Activated CD4-positive, alpha-beta T cell treated with anti-CD3 and anti-CD28 coated beads, Interleukin-10, Interleukin-2, amounts not matched to agents 100 ng/mL and 50 ng/mL, durations not matched to agents 16 hours and 8 hours (primary cell): ENCODE data around the gene SLC41A1.
A peak's percentile ranks its signal among the peaks of the same experiment; 100 is the strongest.

ENCODE experiments used
- DNase-seq: peaks from one replicate; pipeline ENCODE4 v3.0.0-alpha.2; 2020

SLC41A1 gene

DNA sequence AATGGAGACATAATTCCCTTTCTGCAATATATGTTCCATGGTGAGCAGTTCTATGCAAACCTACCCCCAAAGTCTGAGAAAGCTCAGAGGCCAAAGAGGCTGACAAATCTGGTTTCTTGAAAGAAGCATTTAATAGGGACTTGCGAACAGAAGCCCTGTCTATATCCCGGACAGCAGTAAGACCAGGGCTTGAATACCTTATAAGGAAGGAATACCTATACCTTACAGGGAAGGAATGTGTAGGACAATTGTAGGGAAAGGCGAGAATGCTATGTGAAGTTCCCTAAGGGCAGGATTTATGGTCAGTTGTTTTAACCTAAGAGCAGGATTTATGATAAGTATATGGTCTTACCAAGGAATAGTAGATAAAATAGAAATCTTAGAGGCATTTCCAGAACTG lies 5.0 kb upstream of the SLC41A1 start:
- DNase-seq, result no peak

DNA sequence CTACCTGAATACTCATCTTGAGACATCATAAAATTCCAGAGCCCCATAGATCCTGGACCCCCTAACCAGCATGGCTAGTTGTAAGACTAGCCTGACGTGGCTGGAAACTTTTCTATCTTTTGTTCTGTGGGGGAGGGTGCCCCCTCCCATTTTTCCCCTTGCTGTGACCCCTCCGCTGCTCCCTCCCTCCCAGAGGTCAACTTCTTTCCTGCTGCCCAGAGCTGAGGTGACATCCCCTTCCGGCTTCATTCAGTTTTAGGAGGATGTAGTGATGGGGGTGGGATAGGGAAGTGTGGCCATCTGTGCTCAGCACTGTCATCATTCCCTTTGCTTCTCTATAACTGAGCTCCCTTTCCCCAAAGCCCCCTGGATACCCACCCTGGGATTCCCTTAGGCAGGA lies 4.4 kb upstream of the SLC41A1 start:
- DNase-seq, result no peak

DNA sequence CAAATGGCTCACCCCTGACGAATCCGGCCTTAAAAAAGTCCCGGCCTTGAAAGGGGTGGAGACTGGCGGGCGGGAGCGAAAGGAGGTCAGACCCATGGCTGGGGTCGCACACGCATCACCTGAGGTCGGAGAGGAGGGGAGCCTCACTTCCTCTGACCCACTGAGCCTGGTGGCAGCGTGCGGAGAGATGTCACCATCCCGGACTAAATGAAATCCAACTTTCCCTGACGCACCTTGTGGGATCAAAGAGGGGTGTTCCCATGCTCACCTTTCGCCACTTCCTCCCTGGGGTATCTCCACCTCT lies 709 bp upstream of the SLC41A1 start:
- DNase-seq, result peak; percentile 31

DNA sequence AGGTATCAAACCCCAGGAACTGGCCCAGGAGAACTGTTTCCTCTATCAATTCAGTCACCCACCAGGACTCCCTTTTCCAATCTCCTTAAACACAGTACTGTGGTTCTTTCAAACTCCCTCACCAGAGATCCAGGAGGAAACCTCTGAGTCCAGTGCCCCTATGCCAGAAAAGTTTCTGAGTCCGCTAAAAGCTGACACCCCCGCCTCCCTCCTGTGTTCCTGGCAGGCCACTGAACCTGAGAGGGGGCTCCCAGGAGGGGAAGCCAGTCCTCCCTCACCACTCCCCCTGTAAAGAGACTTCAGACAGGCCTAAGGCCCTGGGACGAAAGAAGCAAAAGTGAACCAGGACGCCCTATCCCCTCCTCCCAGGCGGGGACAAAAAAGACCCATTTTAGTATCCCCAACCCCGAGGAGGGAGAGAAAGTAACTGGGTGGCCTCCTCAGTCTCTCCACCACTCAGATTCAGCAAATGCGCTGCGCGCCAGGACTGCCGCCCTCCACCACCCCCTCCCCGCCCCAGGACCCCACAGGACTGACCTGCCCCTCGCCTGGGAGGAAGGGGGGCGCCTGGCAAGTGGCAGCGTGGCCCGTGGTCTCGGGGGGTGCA lies 624 bp downstream of the SLC41A1 start:
- peak; percentile 15 for DNase-seq

DNA sequence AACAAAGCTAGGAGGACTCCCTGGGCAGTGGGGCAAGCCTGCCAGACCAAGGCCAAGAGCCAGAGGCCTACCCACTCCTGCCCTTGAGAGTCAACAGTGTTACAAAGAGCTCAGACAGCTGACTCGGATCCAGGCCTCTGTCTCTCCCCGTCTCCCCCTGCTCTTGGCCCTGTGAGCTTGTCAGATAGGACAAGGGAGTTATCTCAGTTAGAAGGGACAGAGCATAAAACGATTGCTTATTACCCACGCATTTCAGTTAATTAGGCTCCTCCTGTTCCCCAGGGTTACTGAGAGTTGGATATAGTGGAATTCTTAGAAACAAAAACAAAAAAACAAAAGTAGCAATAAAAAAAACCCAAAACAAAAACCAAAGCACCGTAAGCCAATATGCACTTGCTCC lies 1.3 kb downstream of the SLC41A1 start:
- DNase-seq, result no peak

DNA sequence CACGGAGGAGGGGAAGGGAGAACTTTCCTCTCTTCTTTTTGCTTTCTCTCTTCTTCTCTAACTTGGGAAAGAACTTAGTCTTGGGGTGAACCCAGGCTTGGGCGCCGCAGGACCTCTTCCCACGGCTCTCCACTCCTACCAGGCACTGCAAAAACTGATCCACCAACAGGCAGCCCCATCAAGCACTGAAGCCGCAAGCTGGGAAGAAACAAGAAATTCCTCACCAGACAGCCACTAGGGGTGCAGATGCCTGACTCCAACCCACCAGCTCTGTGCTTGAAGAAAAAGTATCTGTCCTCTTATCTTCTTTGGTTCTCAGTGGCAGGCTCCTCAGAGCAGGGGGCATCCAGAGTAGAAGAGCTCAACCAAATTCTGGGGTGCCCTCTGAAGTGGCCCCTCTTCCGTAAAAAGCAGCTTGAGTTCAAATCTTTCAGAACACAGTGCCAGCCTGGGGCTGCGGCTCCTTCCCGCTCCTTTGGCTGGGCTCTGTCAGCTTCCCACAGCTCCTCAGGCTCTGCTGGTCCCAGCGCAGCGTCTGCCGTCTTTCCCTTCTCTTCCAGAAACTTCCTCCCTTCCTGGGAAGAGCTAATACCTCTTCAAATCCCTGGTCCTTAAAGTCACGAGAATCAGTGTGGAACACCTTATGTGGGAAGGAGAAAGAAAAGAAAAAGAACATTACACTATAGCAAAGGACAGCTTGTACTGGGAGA lies 2.4 kb downstream of the SLC41A1 start:
- DNase-seq, result no peak

DNA sequence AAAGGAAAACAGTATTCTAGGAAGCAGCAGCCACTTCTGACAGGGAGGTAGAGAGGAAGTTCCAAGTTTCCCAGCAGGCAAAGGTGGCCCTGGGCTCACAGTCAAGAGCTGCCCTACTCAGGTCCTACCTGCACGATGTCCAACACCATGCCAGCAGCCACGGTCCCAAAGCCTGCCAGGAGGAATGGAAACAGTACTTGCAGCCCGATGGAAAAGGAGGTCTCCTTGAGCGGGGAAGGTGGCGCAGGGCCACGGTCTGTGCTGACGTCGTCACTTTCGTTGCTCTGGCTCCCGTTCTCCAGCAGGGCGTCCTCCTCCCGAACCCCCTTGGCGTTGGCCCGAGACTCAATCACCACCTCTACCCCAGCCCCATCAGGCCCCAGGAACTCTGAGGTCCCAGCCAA lies 3.1 kb downstream of the SLC41A1 start:
- DNase-seq, result no peak

DNA sequence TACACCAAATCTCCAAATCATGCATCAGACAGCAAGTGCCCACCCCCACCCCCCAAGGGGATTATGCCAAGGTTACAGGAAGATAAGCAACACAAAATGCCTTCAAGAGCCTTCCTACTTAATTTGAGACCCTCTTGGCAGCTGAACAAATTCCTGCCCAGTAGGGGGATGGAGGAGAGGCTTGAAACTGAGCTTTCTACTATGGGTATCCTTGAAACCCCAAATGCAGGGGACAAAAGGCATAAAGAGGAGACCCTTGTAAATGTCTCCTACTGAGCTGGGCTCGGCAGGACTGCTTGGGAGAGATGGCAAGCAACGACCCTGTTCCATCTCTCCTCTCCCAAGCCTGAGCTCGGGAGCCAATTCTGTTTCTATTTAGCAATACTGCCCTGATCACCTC lies 3.5 kb downstream of the SLC41A1 start:
- DNase-seq, result no peak

DNA sequence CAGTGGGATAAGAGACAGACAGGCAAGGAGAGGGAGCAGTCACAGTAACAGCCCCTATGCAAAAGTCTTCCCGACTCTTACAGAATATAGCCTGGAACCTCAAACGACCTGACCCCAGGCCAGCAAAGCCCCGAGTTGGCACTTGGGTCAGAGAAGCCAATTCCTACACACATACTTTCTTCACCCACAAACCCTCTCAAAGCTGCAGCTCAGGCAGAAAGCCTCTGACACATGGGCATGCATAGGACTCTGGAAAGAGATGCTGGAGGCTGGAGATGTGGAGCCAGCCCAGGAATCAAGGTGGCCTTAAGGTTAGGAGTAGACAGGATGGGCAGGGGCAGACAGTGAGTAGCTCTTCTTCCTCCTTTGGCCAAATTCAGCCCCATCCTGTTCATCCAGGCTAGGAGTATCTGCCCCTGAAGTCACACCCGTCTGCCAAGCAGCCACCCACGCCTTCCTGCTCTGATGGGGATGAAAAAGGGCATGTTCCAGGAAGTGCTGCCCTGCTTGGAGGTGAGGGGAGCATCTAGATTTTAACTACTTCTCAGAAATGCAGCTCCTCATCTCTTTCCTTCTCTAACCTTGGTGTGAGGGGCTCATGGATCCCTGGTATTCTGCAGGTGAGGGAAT lies 7.8 kb downstream of the SLC41A1 start:
- peak; percentile 63 for DNase-seq

DNA sequence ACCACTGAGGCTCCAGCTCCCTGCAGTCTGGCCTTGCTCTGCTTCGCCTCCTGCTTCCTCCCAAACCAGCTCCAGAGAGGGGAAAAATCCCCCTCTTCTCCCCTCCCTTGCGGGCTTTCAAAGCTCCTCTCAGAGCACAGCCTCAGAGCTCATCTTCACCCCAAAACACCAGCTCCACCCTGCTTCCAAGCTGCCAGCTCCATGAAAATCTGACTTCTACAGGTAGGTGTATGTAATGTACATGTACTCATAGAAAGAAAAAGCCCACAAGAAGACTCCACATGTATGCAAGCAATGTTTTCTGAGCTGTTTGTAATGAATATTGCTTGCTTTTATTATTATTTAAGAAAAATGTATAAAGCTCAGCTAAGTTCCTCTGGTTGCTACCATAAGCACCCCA lies 8.4 kb downstream of the SLC41A1 start:
- no peak for DNase-seq

DNA sequence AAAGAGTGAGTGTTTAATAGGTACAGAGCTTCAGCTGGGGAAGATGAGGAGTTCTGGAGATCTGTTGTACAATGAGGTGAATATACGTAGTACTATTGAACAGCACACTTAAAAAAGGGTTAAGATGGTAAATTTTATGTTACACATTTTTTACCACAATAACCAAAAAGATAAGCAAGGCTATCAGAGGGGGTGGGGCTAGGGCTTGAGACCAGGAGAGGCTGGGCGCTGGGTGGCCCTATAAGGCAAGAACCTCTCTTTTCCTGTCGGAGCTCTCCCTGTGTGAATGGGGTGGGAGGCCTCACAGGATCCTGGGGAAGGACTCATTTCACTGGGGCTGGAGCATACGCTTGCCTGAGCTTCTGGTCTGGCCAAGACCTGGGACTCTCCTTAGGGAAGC lies 9.0 kb downstream of the SLC41A1 start:
- no peak for DNase-seq

DNA sequence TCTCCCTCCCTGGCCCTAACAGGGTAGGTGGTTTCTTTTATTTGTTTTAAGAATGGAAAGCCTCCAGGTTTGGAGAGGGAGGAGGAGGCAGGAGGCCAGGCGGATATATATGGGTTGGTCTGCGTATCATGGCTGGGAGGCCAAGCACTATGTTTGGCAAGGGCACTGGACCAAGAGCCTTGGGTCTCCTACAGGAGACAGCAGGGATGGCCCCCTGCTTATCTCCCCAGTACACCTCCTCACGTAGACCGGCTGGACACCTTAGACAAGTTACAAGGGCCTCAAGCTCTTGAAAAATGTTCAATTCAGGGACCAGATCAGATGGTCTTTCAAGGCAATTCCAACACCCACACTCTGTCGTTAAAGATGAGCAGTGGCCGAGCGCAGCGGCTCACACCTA lies 10.9 kb downstream of the SLC41A1 start:
- no peak for DNase-seq

DNA sequence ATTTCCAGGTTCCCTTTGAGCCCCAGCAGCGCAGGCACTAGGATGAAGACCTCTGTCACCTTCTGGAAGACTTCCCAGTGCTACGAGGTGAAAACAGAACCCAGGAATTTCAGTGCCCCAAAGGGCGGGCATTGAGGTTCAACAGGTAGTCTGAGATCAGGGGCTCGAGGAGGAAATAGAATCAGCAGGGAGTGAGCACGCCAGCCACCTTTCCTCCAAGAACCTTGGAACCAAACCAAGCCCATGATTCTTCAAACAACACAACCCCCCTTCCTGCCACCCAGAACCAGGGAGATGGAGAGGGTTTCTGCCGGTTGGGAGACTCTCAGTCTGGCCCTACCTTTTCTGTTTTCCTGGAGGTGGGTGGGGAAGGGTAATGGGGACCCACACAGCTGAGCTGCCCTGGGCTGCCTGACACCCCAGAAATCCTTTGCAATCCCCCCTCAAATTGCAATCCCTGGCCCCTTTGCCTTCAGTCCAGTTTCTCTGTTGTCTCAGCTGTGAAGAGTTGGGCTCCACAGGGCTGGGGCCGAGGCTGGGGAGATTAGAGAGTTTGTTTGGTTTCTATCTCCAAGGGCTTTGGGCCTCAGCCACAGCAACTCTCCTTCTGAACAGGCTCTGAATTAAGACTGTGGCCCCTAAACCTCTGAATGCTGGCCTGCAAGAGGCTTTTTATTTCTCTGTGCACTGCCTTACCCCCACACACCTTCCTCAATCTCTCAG lies 11.9 kb downstream of the SLC41A1 start:
- DNase-seq, result no peak

DNA sequence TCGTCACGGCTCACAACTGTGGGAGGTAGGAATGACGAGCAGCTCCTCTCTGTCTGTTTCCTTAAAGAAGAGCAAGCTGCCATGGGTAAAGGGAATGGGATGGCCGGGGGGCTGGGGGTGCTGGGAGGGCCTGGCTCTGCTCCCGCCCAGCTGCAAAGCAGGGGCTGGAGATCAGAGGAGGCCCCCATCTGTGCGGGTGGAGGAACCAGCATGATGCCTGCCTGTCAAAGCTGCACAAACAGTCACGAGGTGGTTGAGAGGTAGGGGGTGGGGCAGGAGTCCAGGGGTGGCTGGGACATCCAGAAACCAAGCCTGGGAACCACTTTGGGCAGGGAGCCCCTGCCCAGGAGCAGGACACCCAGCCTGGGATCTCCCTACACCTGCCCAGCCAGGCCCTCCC lies 12.6 kb downstream of the SLC41A1 start:
- DNase-seq, result no peak

DNA sequence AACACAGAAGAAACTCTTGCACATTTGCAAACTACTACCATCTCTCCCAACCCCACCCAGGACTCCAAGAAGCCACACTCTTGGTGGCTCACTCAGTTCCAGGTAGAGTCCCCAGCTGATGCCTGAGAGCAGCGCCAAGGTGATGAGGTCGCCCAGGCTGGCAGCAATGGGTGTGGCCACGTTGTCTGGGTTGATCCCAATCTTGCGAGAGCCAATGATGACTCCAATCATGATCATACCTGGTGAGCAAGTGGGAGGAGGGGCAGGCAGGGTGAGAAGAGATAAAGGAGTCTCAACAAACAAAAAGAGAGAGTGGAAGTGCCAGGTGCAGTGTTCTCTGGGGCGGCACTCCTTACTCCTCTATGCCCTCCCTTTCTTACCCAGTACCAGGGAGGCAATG lies 14.4 kb downstream of the SLC41A1 start:
- DNase-seq, result no peak

DNA sequence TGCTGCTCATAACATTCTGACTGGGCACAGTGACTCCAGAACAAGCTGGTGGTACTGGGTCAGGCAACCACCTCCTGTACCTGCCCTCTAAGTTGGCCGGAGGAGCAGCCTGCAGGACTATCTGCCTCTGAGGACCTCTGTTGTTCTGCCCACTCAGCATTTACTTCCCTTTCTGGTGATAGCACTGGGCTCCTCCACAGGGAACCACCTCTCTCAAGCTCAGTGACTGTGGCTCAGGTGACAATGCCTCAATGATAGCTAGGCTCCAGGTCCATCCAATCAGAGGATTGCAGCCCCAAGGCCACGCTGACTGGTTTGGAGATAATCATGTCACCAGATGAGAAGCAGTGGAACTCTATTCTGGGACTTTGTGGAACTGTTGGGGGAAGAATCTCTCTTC lies 15.8 kb downstream of the SLC41A1 start:
- DNase-seq, result no peak

DNA sequence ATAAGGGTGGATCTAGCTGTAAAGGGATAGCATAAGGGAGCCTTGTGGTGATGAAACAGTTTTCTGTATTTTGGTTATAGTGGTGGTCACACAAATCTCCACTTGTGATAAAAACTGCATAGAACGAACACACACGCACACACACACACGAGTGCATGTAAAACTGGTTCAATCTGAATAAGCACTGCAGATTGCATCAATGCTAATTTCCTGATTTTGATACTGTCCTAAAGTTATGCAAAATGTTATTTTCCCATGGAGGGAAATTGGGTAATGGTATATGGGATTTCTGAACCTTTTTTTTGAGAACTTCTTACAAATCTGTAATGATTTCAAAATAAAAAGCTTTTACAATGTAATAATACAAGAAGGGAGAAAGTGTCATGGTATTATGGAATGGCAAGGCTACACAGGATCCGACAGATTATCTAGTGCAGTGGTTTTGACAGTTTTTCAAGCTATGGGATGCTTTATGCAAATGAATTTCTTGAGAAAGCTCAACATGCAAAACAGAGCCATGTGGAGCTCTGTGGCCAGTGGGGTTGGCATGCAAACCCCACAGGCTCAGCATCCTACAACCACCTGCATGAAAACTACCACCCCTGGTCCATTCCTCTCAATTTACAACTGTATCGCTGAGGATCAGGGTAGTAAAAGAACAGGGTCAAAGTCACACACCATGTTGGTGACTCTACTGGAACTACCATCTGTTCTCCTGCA lies 18.8 kb downstream of the SLC41A1 start:
- no peak for DNase-seq

DNA sequence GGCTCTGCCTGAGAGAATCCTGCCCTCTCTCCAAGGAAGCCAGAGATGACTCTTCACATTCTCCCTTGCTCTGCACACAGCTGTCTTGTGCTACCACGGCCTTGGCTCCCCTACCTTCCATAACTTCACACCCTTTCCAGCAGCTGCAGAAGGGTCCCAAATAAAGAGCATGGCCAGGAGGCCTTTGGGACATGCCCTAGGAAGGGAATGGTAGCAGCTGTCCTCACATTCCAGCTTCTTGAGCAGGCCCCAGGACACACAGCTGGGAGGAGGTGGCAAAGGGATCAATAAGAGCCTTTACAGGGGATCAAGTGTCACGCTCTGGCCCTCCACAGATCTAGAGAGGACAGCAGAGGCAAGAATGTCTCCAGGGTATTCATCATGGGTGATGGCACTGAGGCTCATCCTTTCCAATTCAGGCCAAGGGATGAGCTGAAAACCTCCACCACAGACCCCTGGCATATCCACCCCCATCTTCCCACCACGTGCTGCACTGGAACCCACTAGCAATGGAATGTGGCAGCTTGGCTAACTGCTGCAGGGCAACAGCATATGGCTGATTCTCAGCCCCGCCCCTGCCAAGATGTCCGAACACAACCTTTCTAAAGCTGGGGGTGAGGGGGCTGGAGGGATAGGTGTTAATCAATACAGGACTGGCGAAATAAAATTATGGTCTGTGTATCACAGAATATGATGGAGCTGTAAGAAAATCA lies 19.9 kb downstream of the SLC41A1 start:
- DNase-seq, result no peak

DNA sequence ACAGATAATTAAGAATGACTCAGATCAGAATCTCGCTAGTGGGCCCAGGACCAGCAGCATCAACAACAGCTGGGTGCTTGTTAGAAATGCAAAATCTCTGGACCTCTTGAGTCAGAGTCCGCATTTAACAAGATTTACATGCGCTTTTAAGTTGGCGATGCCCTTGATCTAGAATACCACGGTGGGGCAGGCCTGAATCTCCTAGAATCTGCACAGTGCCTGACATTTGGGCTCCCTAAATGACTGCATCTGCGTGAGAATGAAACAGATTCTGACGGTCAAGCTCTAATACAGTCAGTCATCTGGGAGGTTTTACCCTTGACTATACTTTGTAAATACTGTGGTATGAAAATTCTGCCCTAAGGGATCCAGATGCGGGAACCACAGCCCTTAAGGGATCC lies 20.5 kb downstream of the SLC41A1 start:
- DNase-seq, result no peak

DNA sequence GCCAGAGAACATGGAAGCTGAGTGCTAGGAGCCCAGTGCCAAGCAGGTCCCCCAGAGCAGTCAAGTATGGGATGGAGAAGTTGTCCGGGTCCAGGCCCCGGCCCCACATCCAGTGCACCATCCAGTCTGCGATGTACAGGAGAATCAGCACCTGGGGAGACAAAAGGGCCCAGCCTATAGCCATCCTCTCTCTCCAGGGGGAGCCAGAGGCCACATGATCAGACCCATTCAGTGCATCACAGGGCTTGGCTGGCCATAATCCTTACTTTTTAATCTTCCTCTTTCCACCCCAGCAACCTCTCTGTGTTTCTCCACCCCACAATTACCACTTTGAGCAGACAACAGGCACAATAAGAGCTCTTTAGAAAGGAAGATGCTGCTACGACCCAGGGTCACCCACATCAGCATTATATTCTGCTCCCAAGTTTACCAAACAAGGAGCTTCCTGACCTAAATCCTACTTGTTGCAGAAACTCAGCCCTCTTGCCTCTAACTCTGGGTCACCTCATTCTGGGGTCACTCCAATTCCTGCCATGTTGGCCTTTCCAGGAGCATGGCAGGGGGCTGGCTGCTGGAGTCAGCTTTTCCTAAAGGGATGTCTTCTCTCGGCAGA lies 21.3 kb downstream of the SLC41A1 start:
- DNase-seq, result peak; percentile 66

DNA sequence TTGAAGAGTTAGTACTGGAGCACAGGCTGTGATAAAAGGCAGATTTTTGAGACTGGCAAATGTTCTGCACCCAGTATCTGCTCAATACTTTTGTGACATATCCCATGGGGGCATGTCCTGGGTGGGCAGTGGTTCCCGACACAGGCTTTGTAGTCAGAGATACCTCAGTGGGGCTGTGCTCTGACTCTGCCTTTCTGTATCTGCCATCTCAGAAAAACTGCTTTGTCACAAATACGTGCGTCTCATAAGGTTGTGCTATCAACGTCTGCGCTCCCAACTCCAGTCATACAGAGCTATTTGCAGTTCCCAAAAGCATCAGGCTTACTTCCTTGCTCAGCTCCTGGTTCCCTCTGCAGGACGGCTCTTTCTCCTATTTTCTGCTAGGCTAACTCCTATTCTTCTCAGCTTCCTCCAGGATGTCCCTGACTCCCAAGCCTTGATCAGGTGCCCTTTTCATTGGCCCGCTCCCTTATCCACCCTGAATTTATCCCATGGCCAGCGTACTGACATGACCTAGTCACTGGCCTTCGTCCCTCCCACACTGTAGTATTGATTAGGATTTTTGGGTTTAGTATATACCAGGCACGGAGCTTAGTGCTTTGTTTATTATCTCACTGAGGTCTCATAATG lies 25.6 kb downstream of the SLC41A1 start:
- no peak for DNase-seq

DNA sequence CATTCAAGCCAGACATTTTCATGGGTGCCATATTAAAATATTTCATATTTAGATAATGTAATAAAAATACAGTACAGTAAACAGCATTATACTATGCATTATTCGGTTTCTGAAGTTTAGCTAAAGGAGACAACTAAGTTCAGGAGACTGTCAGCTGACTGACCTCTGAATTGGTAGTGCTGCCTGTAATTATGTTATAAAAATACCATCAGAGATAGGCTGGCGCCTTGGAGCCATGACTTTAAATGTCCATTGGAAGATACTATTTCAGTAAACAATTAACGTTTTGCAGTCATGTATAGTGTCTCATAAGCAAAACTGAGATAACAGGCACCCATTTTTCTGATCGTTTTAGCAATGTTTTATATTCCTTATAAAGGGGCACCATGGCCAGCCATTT lies 26.4 kb downstream of the SLC41A1 start:
- DNase-seq, result no peak
